Measurements from ENCODE around the gene CAMK2B.

DNA sequence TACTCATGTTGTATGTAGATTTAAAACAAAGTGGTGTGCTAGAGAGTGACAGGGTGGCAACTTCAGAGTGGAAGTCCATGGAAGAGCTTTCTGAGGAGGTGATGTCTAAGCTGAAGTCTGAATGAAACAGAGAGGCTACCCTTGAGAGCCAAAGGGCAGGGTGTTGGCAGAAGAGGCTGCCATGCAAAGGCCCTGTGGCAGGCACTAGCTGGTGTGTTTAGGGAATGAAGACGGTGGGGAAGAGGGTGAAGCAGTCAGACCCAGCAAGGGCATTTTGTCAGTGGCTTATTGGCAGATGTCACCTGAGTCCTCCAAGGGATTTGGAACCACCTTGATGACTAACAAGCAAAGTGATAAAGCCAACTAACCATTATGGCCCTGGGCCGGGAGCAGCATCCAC, 3.7 kb upstream of the CAMK2B start:
- no peak for TF ChIP-seq CTCF (IDR thresholded peaks at IDR 0.05; ENCODE audit: low read depth, low read length, poor library complexity, severe bottlenecking)
- TF ChIP-seq EZH2phosphoT487 (IDR thresholded peaks at IDR 0.05; ENCODE audit: borderline replicate concordance, low read length): no peak
